ENCODE results near the gene ADRA2A. TPM values are rescaled to one million over a fixed set of nuclear protein-coding genes. Genes with fewer than 3 reads are reported as not detected.

Gene ADRA2A
- total and polyA plus RNA-seq, 5 experiments from 2014 or later = not detected

DNA sequence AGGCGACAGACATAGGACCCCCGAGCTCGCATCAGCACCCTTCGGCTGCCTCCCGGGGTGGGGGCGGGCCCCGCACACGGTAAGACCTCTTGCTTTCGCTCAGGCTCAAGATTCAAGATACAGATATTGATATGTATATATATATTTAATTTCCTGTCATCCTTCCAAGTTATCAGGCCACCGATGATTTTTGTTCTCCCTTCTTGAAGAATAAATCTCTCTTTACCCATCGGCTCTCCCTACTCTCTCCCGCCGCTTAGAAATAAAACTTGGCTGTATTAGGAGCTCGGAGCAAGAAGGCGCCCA lies 603 bp downstream of the ADRA2A start:
- peaks cover 0 to 4% (median 2%) of the 10 kb centered on the region in 3 donors for H3K36me3 Mint-ChIP-seq
- peaks cover 30 to 76% (median 57%) of the 10 kb centered on the region in 5 donors for H3K27me3 Mint-ChIP-seq
- H3K4me3 Mint-ChIP-seq = peak overlapping the region; percentile 54 to 77 (median 71)
- POLR2A ChIA-PET = no interaction called here
- peaks cover 0 to 3% (median 0%) of the 10 kb centered on the region in 9 donors for H3K9me3 Mint-ChIP-seq
- ATAC-seq (no peak), DNase-seq (no peak)
- H3K27ac Mint-ChIP-seq = peak overlapping the region in 1 of 10 donors; percentile 27
- H3K4me1 Mint-ChIP-seq = peaks cover 7 to 27% (median 16%) of the 10 kb centered on the region in 4 donors

DNA sequence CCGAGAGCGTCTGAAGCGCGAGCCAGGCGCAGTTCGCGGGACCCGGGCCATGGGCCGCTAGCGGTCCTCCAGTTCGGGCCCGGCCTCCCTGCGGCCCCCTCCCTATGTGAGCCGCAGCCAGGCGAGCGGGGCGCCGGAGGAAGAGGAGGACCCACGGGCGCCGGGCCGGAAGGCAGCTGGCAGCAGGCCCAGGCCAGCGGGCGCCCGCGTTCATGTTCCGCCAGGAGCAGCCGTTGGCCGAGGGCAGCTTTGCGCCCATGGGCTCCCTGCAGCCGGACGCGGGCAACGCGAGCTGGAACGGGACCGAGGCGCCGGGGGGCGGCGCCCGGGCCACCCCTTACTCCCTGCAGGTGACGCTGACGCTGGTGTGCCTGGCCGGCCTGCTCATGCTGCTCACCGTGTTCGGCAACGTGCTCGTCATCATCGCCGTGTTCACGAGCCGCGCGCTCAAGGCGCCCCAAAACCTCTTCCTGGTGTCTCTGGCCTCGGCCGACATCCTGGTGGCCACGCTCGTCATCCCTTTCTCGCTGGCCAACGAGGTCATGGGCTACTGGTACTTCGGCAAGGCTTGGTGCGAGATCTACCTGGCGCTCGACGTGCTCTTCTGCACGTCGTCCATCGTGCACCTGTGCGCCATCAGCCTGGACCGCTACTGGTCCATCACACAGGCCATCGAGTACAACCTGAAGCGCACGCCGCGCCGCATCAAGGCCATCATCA lies 1.1 kb downstream of the ADRA2A start:
- Mint-ChIP-seq H3K27ac (no peak overlapping the region), H3K36me3 (peaks cover 0 to 4% (median 2%) of the 10 kb centered on the region in 3 donors), H3K4me1 (peaks cover 7 to 27% (median 16%) of the 10 kb centered on the region in 4 donors), H3K27me3 (peaks cover 27 to 74% (median 54%) of the 10 kb centered on the region in 5 donors), H3K9me3 (peaks cover 0 to 3% (median 0%) of the 10 kb centered on the region in 9 donors), H3K4me3 (peak overlapping the region; percentile 54 to 77 (median 71))
- peak in 1 of 2 donors; percentile 27 for ATAC-seq
- peak in 1 of 10 donors; percentile 14 for DNase-seq
- POLR2A ChIA-PET = no interaction called here

DNA sequence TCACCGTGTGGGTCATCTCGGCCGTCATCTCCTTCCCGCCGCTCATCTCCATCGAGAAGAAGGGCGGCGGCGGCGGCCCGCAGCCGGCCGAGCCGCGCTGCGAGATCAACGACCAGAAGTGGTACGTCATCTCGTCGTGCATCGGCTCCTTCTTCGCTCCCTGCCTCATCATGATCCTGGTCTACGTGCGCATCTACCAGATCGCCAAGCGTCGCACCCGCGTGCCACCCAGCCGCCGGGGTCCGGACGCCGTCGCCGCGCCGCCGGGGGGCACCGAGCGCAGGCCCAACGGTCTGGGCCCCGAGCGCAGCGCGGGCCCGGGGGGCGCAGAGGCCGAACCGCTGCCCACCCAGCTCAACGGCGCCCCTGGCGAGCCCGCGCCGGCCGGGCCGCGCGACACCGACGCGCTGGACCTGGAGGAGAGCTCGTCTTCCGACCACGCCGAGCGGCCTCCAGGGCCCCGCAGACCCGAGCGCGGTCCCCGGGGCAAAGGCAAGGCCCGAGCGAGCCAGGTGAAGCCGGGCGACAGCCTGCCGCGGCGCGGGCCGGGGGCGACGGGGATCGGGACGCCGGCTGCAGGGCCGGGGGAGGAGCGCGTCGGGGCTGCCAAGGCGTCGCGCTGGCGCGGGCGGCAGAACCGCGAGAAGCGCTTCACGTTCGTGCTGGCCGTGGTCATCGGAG lies 1.8 kb downstream of the ADRA2A start:
- Mint-ChIP-seq H3K27me3 (peaks cover 21 to 70% (median 53%) of the 10 kb centered on the region in 5 donors), H3K9me3 (peaks cover 0 to 3% (median 0%) of the 10 kb centered on the region in 9 donors), H3K27ac (no peak overlapping the region), H3K4me1 (peaks cover 7 to 27% (median 16%) of the 10 kb centered on the region in 4 donors), H3K4me3 (peak overlapping the region in 7 of 10 donors; percentile 39 to 75 (median 59)), H3K36me3 (peaks cover 0 to 4% (median 2%) of the 10 kb centered on the region in 3 donors)
- ATAC-seq (no peak), DNase-seq (no peak)
- POLR2A ChIA-PET = no interaction called here

DNA sequence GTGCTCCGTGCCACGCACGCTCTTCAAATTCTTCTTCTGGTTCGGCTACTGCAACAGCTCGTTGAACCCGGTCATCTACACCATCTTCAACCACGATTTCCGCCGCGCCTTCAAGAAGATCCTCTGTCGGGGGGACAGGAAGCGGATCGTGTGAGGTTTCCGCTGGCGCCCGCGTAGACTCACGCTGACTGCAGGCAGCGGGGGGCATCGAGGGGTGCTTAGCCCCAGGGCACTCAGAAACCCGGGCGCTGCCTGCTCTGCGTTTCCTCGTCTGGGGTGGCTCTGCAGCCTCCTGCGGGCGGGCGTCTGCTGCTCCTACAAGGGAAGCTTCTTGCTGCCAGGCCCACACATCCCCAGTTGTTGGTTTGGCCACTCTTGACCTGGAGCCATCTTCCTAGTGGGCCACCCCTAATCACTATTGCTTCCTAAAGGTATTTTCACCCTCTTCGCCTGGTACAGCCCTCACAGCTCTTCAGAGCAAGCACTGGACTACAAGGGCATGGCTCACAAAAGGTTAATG lies 2.5 kb downstream of the ADRA2A start:
- Mint-ChIP-seq H3K36me3 (peaks cover 0 to 4% (median 2%) of the 10 kb centered on the region in 3 donors), H3K27ac (peak overlapping the region in 1 of 10 donors; percentile 11), H3K27me3 (peaks cover 16 to 65% (median 50%) of the 10 kb centered on the region in 5 donors), H3K4me1 (peaks cover 7 to 27% (median 16%) of the 10 kb centered on the region in 4 donors), H3K9me3 (peaks cover 0 to 3% (median 0%) of the 10 kb centered on the region in 9 donors), H3K4me3 (peak overlapping the region in 9 of 10 donors; percentile 32 to 63 (median 56))
- DNase-seq (no peak), ATAC-seq (no peak)
- POLR2A ChIA-PET = no interaction called here

DNA sequence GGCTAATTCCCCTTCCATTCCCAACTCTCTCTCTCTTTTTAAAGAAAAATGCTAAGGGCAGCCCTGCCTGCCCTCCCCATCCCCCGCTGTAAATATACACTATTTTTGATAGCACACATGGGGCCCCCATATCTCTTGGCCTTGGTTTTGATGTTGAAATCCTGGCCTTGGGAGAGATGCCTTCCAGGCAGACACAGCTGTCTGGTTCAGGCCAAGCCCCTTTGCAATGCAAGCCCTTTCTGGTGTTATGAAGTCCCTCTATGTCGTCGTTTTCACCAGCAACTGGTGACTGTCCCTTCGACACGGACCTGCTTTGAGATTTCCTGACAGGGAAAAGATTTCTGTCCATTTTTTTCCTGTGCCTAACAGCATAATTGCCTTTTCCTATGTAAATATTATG lies 3.0 kb downstream of the ADRA2A start:
- H3K4me1 Mint-ChIP-seq = peaks cover 7 to 27% (median 16%) of the 10 kb centered on the region in 4 donors
- DNase-seq (no peak), ATAC-seq (no peak)
- POLR2A ChIA-PET = no interaction called here
- peak overlapping the region in 2 of 10 donors; percentile 11 to 19 for H3K27ac Mint-ChIP-seq
- peaks cover 0 to 6% (median 0%) of the 10 kb centered on the region in 9 donors for H3K9me3 Mint-ChIP-seq
- peaks cover 0 to 4% (median 2%) of the 10 kb centered on the region in 3 donors for H3K36me3 Mint-ChIP-seq
- H3K27me3 Mint-ChIP-seq = peaks cover 11 to 65% (median 45%) of the 10 kb centered on the region in 5 donors
- peak overlapping the region in 7 of 10 donors; percentile 31 to 63 (median 57) for H3K4me3 Mint-ChIP-seq

DNA sequence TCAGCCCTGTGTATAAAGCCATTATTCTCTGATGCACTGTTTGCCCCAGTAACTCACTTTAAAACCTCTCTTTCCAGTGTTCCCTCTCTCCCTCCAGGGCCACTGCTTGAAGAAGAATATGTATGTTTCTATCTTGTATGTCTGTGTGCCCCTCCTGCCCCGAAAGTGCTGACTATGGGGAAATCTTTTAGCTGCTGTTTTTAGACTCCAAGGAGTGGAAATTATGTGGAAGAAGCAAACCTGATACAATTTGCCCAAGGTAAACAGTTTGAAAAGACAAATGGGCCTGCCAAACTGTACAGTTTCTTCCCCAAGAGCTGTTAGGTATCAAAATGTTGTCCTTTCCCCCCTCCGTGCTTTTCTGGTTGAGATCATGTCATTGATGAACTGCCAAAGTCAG lies 3.4 kb downstream of the ADRA2A start:
- DNase-seq (no peak), ATAC-seq (no peak)
- Mint-ChIP-seq H3K4me3 (peak overlapping the region in 6 of 10 donors; percentile 31 to 63 (median 50)), H3K36me3 (peaks cover 0 to 4% (median 2%) of the 10 kb centered on the region in 3 donors), H3K9me3 (peaks cover 0 to 11% (median 0%) of the 10 kb centered on the region in 9 donors), H3K27ac (peak overlapping the region in 1 of 10 donors; percentile 19), H3K4me1 (peaks cover 4 to 27% (median 13%) of the 10 kb centered on the region in 4 donors), H3K27me3 (peaks cover 7 to 64% (median 40%) of the 10 kb centered on the region in 5 donors)
- POLR2A ChIA-PET = no interaction called here

DNA sequence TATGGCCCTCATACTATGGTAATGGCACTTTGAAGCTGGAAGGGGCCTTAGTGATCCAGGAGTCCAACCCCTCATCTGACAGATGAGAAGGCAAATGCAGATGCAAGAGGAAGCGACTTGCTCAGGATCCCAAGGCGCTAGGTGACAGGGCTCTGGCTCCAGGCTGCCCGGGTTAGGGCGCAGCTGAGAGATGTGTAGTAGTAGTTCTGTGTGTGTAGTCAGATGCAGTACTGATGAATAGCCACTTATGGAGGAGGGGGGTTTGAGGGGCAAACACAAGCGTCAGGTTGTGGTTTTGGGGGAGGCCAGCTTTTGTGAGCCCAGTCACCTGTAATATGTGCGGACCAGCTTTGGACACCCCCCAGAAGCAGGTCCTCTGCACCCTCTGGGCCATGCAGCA lies 4.8 kb downstream of the ADRA2A start:
- H3K4me1 Mint-ChIP-seq = peaks cover 3 to 21% (median 5%) of the 10 kb centered on the region in 4 donors
- H3K27me3 Mint-ChIP-seq = peaks cover 5 to 54% (median 32%) of the 10 kb centered on the region in 5 donors
- POLR2A ChIA-PET = no interaction called here
- H3K9me3 Mint-ChIP-seq = peaks cover 0 to 19% (median 2%) of the 10 kb centered on the region in 9 donors
- peaks cover 0 to 4% (median 2%) of the 10 kb centered on the region in 3 donors for H3K36me3 Mint-ChIP-seq
- peak overlapping the region in 2 of 10 donors; percentile 20 to 47 for H3K27ac Mint-ChIP-seq
- H3K4me3 Mint-ChIP-seq = no peak overlapping the region
- ATAC-seq = no peak
- no peak for DNase-seq

DNA sequence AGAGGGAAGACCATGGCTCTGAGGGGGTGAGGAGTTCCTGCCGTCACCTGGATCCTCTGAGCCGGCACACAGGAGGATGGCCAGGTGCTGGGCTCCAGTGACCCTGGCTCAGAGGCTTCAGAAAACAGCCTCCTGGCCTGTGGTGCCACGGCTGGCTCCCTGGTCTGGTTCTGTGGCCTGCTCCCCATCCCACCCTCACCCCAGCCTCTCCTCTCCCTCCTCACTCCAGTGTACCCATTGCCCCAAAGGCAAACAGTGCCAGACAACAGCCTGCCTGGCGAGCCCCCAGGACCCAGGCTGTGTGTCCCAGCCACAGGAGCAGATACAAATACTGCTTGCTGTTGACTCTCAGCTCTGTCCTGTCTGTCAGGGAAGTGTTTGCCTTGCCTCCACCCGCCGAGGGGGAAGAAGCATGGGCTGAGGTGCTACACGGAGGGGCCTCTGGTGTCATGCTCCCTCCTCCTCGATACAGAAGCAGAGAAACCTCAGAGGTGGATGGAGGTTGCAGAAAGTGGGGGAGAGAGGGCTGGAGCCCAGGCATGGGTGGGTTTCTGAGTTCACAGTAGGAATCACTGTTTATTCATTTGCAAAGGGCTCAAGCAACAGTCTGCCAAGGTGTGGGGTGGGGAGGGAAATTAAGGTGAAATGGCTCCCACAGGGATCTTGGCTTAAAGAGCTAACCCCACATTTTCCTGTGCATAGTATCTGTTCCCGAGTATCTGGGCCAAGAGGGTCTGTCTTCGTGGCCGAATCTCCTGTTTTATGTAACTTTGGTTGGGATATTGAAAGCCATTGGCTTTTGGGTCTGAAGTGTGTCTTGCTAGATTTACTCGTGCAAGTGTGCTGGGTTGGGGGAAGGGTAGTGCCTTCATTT lies 5.5 kb downstream of the ADRA2A start:
- H3K4me1 Mint-ChIP-seq = peaks cover 3 to 19% (median 5%) of the 10 kb centered on the region in 4 donors
- no peak overlapping the region for H3K4me3 Mint-ChIP-seq
- POLR2A ChIA-PET = no interaction called here

DNA sequence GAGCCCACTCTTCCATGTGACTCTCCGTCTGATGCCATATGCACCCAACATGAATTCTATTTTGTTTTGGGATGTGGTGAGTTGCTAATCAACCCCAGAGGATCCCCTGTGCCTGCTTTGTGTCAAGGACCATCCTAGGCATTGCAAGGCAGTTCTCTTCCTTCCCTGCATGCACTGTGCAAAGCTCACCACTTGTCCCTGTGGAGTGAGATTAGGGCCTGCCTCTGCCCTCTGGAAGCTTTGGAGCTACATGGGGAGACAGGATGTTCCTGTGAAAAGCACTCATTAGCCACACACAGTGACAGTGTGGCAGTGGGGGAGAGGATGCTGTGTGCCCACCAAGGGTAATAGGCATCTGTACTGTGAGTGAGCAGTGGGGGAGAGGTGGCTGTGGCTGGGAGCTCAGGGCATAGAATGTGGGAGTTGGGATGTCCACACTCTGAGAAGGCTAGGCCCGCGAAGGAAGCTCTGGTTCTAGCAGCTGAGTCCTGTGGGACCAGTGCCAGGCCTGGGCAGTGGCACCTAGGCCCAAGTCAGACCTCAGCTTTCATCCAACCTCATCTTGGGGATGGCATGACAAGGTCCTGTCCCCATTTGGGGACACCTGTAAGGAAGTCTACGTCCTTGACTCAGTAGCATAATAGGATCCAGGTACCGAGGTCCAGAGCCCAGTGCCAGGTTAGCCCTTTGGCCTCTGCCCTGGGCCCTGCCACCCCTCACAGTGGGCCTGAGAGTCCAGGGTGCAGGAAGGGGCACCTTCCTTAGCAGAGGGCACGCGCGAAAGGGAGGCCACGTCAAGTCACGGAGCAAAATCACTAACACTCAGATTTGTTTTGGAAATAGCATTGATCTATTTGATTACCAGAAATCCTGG lies 6.6 kb downstream of the ADRA2A start:
- ATAC-seq (no peak), DNase-seq (no peak)
- POLR2A ChIA-PET = no interaction called here
- Mint-ChIP-seq H3K9me3 (peaks cover 0 to 23% (median 2%) of the 10 kb centered on the region in 9 donors), H3K4me1 (peaks cover 2 to 9% (median 3%) of the 10 kb centered on the region in 4 donors), H3K4me3 (no peak overlapping the region), H3K27me3 (peaks cover 5 to 54% (median 28%) of the 10 kb centered on the region in 5 donors), H3K36me3 (peaks cover 0 to 4% (median 2%) of the 10 kb centered on the region in 3 donors), H3K27ac (no peak overlapping the region)

More for the DNA sequence above, 5.5 kb downstream of the ADRA2A start:
- Mint-ChIP-seq H3K9me3 (peaks cover 0 to 23% (median 2%) of the 10 kb centered on the region in 9 donors), H3K27me3 (peaks cover 5 to 54% (median 32%) of the 10 kb centered on the region in 5 donors), H3K36me3 (peaks cover 0 to 4% (median 2%) of the 10 kb centered on the region in 3 donors), H3K27ac (peak overlapping the region in 1 of 10 donors; percentile 20)
- DNase-seq (no peak), ATAC-seq (no peak)

DNA sequence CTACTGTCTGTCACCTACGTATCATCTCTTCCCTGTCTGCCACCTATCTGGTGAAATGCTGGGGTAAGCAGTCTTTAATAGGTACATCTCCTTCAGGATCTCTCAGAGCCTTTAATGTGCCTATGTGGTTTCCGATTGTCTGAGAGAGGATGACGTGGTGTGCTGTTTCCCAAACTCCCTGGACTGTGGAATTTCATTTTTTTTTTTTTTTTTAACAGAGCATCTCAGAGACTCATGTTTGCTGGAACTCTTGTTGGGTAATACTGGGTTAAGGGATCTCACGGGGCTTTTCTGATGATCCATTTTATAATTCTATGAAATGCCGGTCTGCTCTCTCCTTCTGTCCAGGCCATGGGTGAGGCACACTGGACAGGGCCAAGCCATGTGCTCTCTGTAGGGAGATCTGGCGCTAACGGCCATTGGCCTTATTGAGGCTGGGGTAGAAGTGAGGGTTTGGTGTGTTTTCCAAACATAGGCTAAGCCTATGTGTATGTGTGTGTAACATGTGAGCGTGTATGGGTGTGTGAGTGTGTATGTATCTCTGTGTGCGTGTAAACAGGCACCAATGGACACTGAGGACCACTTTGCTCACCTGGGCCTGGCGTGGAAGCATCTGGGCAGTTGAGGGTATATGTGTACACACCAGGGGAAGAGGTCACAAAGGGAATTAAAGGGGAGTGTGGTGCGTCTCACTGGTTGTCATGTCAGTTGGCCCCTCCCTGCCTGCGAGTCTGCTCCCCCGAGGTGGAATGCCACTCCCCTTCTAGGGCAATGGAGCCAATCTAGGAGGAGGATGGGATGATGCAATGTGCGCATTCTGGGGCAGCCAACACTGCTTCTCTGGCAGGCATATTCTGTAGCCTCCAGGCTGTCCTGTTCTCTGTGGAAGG lies 7.8 kb downstream of the ADRA2A start:
- Mint-ChIP-seq H3K4me1 (peaks cover 2 to 9% (median 3%) of the 10 kb centered on the region in 4 donors), H3K4me3 (no peak overlapping the region), H3K27me3 (peaks cover 3 to 44% (median 24%) of the 10 kb centered on the region in 5 donors), H3K36me3 (peaks cover 0 to 2% (median 2%) of the 10 kb centered on the region in 3 donors), H3K9me3 (peaks cover 0 to 23% (median 0%) of the 10 kb centered on the region in 9 donors), H3K27ac (no peak overlapping the region)
- ATAC-seq (no peak), DNase-seq (no peak)
- POLR2A ChIA-PET = no interaction called here
